DMS114 treated with DMSO at 0.1 percent for 48 hours (cell line): ENCODE results near the gene MSANTD4.
"Not testable (repeated sequence)": the region's sequence is repeated elsewhere in the genome, so short reads cannot be mapped to it uniquely, and the experiment has no call there.

Source experiments
- DNase-seq: peaks from one replicate; lab custom pipeline; 2025; ENCODE audit not compliant: unreplicated experiment; lab: John Stamatoyannopoulos, UW

MSANTD4 gene

GRCh38 chr11:106014035-106014434 is 8.0 kb downstream of the MSANTD4 start:
- DNase-seq, result no peak

- DNase-seq, result no peak
These were observed 9.3 kb downstream of the MSANTD4 start for GRCh38 chr11:106012744-106013143.

GRCh38 chr11:106011481-106011880 is 10.6 kb downstream of the MSANTD4 start:
- no peak for DNase-seq

GRCh38 chr11:106003094-106003493 is 18.9 kb downstream of the MSANTD4 start:
- not testable (repeated sequence) for DNase-seq

GRCh38 chr11:106001304-106002012 is 20.6 kb downstream of the MSANTD4 start:
- DNase-seq, result no peak

- no peak for DNase-seq
These were observed 30.2 kb downstream of the MSANTD4 start for GRCh38 chr11:105991888-105992287.

GRCh38 chr11:105989124-105989523 is 32.9 kb downstream of the MSANTD4 start:
- DNase-seq, result no peak

GRCh38 chr11:105988197-105988596 is 33.8 kb downstream of the MSANTD4 start:
- no peak for DNase-seq

- no peak for DNase-seq
These were observed 35.5 kb downstream of the MSANTD4 start for GRCh38 chr11:105986554-105986953.

- DNase-seq, result no peak
These were observed 41.9 kb downstream of the MSANTD4 start for GRCh38 chr11:105979997-105980703.

GRCh38 chr11:105975128-105975527 is 46.9 kb downstream of the MSANTD4 start:
- no peak for DNase-seq

- no peak for DNase-seq
These were observed 52.3 kb downstream of the MSANTD4 start for GRCh38 chr11:105969756-105970155.

GRCh38 chr11:105968021-105968697 is 53.9 kb downstream of the MSANTD4 start:
- no peak for DNase-seq

- DNase-seq, result peak; percentile 14
These were observed 61.5 kb downstream of the MSANTD4 start for GRCh38 chr11:105960252-105961245.
